ENCODE data around the gene WAC. TPM values are rescaled to one million over a fixed set of nuclear protein-coding genes. Genes with fewer than 3 reads are reported as not detected.

WAC gene
- total and polyA plus RNA-seq, 10 of the 15 experiments (the other 5 are each of a cell fraction or from before 2014, with no cell fraction given), result 26.5 to 131 (median 69.4) TPM

GRCh38 chr10:28668363-28669226, 135.7 kb downstream of the WAC start:
- ATAC-seq, result peak; percentile 45; the same call in 2 of the 3 replicates
- no peak overlapping the region; the same call in 1 of the 2 replicates for H3K4me2 ChIP-seq (ENCODE audit: control insufficient read depth, insufficient read depth)

More at GRCh38 chr10:28668363-28669226, 135.7 kb downstream of the WAC start:
- no peaks in the 10 kb centered on the region for H4K20me1 ChIP-seq (ENCODE audit: control insufficient read depth, insufficient read depth)
- ChIA-PET CTCF (no interaction called here), RAD21 (ENCODE audit: unreplicated experiment) (no interaction called here), SMC1A (ENCODE audit: uncharacterized antibody, unreplicated experiment) (no interaction called here), POLR2A (no interaction called here)
- no peak overlapping the region for H3K9ac ChIP-seq (ENCODE audit: control insufficient read depth, insufficient read depth, low read length)
- TF ChIP-seq NR2F1 (conservative IDR thresholded peaks at IDR 0.05) (no peak), BHLHE40 (IDR thresholded peaks at IDR 0.05; ENCODE audit: borderline replicate concordance in 1 of 2, low read depth in 2 of 2, low read length in 1 of 2) (no peak), NRF1 (conservative IDR thresholded peaks at IDR 0.05; ENCODE audit: low read depth, low read length) (no peak), IKZF2 (IDR thresholded peaks at IDR 0.05) (no peak), MTA2 (IDR thresholded peaks at IDR 0.05; ENCODE audit: low read depth) (no peak), JUND (IDR thresholded peaks at IDR 0.05; ENCODE audit: low read depth, low read length) (no peak), NFXL1 (IDR thresholded peaks at IDR 0.05; ENCODE audit: borderline replicate concordance) (no peak), CUX1 (IDR thresholded peaks at IDR 0.05; ENCODE audit: insufficient replicate concordance, low read depth, low read length) (no peak), CBFB (IDR thresholded peaks at IDR 0.05; ENCODE audit: low read depth) (no peak)
- H3K4me1 ChIP-seq (ENCODE audit: control insufficient read depth, insufficient read depth, low read length), result no peaks in the 10 kb centered on the region
- peaks cover 2 to 5% of the 10 kb centered on the region in 2 experiments for H3K27me3 ChIP-seq (replicated peaks in 1 of 2; ENCODE audit: control insufficient read depth in 2 of 2, insufficient read depth in 2 of 2, low read length in 1 of 2)
- WGBS (ENCODE audit: insufficient coverage, insufficient replicate concordance, low lambda C conversion rate, missing lambda C conversion rate), result 2% methylated on average over 41 of the region's 59 CpGs
- H3K79me2 ChIP-seq (ENCODE audit: control insufficient read depth, insufficient read depth, low read length), result no peaks in the 10 kb centered on the region
- no peak for FAIRE-seq
- no peaks in the 10 kb centered on the region for H3K9me3 ChIP-seq (replicated peaks; ENCODE audit: control insufficient read depth, insufficient read depth, low read length)
- in situ Hi-C loops (cut with MboI), result loop anchor here (5.0 to 10.0 kb wide), 2 partner anchors 324 to 776 kb away; no protein-coding TSS in a partner anchor
- intact Hi-C loops (cut with micrococcal nuclease; ENCODE audit: unreplicated experiment), result no loop called here
- no peak for DNase-seq (ENCODE audit: low read depth, low spot score)
- no TSS peak for BruUV-seq (replicated peaks)
- no peak overlapping the region; the same call in 1 of the 2 replicates for H2AFZ ChIP-seq (ENCODE audit: control insufficient read depth, low read depth, low read length)
- H3K4me3 ChIP-seq, result no peak overlapping the region
- H3K36me3 ChIP-seq (ENCODE audit: control insufficient read depth in 2 of 2, insufficient read depth in 2 of 2, low read length in 1 of 2), result no peaks in the 10 kb centered on the region
- H3K27ac ChIP-seq (ENCODE audit: control insufficient read depth, insufficient read depth), result no peak overlapping the region
